Measurements from ENCODE around the gene DNAH3.
A peak's percentile ranks its signal among the peaks of the same experiment; 100 is the strongest.

Gene DNAH3

DNA sequence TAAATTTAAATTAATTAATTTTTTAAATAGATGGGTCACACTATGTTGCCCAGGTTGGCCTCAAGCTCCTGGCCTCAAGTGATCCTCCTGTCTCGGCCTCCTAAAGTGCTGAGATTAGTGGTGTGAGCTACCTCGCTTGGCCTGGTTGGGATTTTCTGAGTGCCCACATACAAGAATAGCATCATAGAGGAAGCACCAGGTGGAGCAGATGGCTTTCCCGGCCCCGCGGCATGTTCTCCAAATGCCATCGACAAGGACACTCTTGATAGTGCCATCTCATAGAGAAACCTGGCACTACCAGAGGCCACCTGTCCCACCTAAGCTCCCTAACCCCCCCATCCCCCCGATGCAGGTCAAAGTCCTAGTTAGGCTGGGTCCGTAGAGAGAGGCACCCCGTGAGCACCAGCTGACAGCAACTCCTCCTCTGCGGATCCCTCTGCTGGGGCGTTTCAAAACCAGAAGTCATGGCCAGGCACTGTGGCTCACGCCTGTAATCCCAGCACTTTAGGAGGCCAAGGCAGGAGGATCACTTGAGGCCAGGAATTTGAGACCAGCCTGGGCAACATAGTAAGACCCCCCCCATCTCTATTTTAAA is 65.9 kb downstream of the DNAH3 start:
- in situ Hi-C loops (cut with HindIII; ENCODE audit: low sequenced_read_pairs), result no loop called here
- TF ChIP-seq, protein P1, sequence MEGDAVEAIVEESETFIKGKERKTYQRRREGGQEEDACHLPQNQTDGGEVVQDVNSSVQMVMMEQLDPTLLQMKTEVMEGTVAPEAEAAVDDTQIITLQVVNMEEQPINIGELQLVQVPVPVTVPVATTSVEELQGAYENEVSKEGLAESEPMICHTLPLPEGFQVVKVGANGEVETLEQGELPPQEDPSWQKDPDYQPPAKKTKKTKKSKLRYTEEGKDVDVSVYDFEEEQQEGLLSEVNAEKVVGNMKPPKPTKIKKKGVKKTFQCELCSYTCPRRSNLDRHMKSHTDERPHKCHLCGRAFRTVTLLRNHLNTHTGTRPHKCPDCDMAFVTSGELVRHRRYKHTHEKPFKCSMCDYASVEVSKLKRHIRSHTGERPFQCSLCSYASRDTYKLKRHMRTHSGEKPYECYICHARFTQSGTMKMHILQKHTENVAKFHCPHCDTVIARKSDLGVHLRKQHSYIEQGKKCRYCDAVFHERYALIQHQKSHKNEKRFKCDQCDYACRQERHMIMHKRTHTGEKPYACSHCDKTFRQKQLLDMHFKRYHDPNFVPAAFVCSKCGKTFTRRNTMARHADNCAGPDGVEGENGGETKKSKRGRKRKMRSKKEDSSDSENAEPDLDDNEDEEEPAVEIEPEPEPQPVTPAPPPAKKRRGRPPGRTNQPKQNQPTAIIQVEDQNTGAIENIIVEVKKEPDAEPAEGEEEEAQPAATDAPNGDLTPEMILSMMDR (IDR thresholded peaks at IDR 0.05; ENCODE audit: low read depth, low read length, missing control alignments), result no peak
- no peak for DNase-seq (ENCODE audit: low read depth)
- H3K4me3 ChIP-seq (ENCODE audit: low read depth, low read length), result no peak overlapping the region

DNA sequence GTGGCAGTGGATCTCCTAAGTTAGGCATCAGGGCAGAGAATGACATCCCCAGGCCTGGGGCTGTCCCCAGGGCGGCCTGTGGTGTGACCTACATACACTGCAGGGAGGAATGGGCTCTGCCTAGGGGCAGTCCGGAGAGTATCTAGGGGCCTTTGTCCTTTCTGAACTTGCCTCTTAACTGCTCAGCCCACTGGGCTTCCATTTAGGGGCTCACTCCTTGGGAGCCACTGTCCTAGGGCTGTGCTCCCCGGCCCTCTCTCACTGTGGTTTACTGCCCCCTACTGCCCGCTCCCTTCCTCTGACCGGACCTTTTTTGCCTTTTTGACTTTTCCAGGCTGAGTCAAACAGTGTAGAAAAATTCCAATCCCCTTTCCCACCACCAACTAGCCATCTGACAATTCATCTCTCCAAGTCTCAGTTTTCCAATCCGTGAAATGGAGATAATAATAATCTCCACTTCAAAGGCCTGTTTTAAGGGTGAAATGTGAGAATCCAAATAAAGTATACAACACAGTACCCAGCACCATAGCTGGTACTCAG is 66.8 kb downstream of the DNAH3 start:
- DNase-seq (ENCODE audit: low read depth), result peak; percentile 12
- TF ChIP-seq, protein P1 (IDR thresholded peaks at IDR 0.05; ENCODE audit: low read depth, low read length, missing control alignments), result peak; percentile 71

DNA sequence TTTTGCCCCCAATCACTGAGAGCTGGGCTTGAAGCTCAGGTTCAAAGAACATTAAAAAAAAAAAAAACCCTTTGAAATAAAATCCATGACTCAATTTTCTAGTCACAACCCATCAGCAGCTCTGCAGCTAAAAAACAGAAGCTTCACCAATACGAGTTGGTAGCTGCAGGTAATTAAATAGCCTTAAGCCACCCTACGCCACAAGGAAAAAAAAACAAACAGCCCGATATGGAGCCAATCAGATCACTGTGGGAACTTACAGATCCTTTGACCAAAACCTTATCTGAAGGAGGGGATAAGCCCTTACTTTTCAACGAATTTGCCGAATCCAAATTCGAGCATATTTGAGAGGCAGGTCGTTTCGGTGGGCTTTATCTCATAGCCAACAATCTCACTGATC is 69.3 kb downstream of the DNAH3 start:
- TF ChIP-seq, protein P1 (IDR thresholded peaks at IDR 0.05; ENCODE audit: low read depth, low read length, missing control alignments), result no peak
- in situ Hi-C loops (cut with HindIII; ENCODE audit: low sequenced_read_pairs), result no loop called here
- no peak for DNase-seq (ENCODE audit: low read depth)
- H3K4me3 ChIP-seq (ENCODE audit: low read depth, low read length), result no peak overlapping the region

More for the DNA sequence above, 66.8 kb downstream of the DNAH3 start:
- in situ Hi-C loops (cut with HindIII; ENCODE audit: low sequenced_read_pairs), result no loop called here
- no peak overlapping the region for H3K4me3 ChIP-seq (ENCODE audit: low read depth, low read length)

DNA sequence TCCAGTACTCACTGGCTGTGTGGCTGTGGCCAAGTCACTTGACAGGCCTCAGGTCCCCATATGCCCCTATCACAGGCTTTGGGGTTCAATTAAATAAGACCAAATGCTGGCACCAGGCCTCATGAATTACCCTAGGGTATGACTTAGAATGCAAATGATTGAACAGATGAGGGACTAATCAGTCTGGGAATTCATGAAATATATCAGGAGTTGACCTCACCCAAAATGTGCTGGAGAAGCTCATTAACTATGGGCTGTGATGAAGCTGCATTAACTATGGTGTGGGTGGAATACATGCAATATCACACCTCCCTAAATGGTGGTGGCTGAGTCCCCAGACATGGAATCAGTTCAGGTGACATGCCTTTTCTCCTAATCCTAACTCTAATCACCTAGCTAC is 72.1 kb downstream of the DNAH3 start:
- TF ChIP-seq, protein P1 (IDR thresholded peaks at IDR 0.05; ENCODE audit: low read depth, low read length, missing control alignments), result no peak
- in situ Hi-C loops (cut with HindIII; ENCODE audit: low sequenced_read_pairs), result no loop called here
- no peak overlapping the region for H3K4me3 ChIP-seq (ENCODE audit: low read depth, low read length)
- no peak for DNase-seq (ENCODE audit: low read depth)

DNA sequence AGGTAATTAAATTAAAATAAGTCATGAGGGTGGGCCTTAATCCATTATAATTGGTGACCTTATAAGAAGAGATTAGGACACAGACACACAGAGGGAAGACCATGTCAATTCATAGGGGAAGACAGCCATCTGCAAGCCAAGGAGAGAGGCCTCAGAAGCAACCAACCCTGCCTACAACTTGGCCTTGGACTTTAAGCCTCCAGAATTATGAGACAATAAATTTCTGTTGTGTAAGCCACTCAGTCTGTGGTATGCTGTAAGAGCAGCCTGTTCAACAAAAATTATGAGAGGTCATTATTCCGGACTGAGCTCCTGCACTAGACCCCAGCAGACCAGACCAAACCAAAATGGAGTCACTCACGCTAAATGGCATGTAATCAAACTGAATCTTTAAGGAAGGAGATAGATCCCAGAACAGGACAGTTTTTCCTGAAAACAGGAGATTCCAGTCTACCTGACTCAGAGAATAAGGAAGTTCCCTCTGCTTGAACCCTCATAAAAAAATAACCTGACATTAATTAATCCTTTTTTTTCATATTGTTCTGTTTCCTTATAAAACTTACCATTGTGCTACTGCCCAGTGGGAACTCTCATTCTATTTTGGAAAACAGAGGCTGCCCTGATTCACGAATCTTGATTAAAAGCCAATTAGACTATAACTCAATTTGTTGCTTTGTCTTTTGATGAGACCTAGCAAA is 74.3 kb downstream of the DNAH3 start:
- no peak overlapping the region for H3K4me3 ChIP-seq (ENCODE audit: low read depth, low read length)
- in situ Hi-C loops (cut with HindIII; ENCODE audit: low sequenced_read_pairs), result no loop called here
- TF ChIP-seq, protein P1 (IDR thresholded peaks at IDR 0.05; ENCODE audit: low read depth, low read length, missing control alignments), result no peak
- DNase-seq (ENCODE audit: low read depth), result no peak

DNA sequence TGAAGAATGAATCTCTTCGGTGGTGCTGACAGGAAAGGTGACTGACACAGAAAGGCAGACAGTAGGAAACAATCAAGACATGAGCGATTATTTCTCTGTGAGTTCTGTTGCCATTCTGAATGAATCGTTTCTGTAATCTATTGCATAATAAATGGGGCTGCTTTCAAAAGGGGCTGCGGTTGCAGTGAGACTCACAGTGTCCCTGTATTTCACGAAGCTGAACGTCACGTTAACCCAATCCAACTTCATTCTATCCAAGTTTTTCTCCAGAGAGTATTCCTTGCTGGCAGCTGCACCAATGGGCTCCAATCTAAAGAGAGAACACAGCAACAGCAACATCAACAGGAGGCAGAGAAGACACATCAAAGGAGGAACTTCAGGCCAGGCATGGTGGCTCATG is 75.4 kb downstream of the DNAH3 start:
- no peak for DNase-seq (ENCODE audit: low read depth)
- TF ChIP-seq, protein P1 (IDR thresholded peaks at IDR 0.05; ENCODE audit: low read depth, low read length, missing control alignments), result no peak
- in situ Hi-C loops (cut with HindIII; ENCODE audit: low sequenced_read_pairs), result no loop called here
- H3K4me3 ChIP-seq (ENCODE audit: low read depth, low read length), result no peak overlapping the region

All from astrocyte of the cerebellum (primary cell).